Vagina (tissue), 2 donors: ENCODE results near the gene CKAP5.

Experiments
- CTCF ChIP-seq, 3 experiments: fragments of 450-650 bp in 2 of 3; fragments of 200-600 bp in 1 of 3; sonication (generic) in 1 of 3; IDR thresholded peaks; one replicate each; pipeline ENCODE4 v1.5.1; 2017 to 2019; ENCODE audit warnings: antibody characterized with exemption in 3 of 3, mild to moderate bottlenecking in 2 of 3, moderate library complexity in 2 of 3
- POLR2A ChIP-seq, 2 donors: fragments of 450-650 bp; IDR thresholded peaks; one replicate each; pipeline ENCODE4 v1.6.1; 2017; ENCODE audit warnings: antibody characterized with exemption in 2 of 2, mild to moderate bottlenecking in 2 of 2, moderate library complexity in 2 of 2

DNA sequence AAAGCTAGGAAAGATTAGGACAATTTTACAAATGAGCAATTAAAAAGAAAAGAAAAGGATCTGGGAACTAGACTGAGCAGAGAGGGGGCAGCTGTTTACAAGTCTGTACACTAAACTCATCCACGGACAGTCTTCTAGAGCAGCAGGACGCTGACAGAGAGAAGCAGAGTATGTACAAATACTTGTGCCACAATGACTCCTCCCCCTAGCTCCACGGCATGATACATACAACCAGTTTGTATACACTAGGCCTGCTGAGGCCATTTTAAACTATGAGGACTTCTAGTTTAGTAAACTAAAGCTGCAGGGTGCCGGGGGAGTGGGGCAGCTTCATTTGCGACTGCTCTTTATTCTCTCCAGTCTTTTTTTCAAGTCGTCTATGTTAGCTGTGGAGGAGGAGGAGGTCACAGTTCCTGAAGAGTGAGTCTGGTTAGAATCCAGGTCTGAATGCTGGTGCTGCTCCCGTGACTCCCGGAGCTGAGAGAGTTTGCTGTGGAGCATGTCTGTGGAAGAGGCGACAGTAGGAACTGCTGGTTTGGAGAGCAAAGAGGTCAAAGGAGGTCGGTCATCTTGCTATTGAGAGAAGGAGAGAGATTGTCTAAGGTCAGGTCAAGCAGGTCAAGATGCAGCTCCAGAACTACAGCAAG, 102.3 kb downstream of the CKAP5 start:
- TF ChIP-seq CTCF (IDR thresholded peaks at IDR 0.05) = no peak
- TF ChIP-seq POLR2A (IDR thresholded peaks at IDR 0.05) = no peak
